ENCODE data around the gene ACVR2A. TPM values are rescaled to one million over a fixed set of nuclear protein-coding genes. Genes with fewer than 3 reads are reported as not detected.

Gene ACVR2A
- total RNA-seq, 1 experiment from 2014 or later = 13.4 TPM

DNA sequence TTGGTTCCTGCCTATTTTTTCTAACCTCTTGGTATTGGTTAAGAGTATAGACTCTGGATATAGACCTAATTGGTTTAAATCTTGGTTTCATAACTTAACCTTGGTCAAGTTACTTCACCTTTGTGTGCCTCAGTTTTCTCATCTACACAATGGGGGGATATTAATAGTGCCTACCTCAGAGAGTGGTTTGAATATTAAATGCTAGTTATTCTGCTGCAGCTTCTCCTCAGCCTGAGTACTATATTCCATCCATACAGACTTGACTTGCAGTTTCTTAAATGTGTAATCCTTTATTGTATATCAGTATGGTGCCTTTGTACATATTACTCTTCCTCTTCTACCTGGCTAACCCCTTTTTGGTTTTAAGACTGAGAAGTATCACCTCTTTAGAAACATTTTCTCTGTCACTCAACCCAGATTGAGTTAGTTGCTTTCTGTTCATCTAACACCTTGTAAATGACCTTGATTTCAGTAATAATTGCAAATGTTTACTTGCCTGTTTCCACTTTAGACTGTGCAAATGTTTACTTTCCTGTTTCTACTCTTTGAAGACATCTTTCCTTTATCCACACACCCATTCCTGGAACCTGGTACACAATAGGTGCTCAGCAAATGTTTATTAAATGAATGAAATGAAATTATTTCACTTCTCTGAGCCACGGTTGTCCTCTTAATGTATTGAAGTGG lies 6.6 kb downstream of the ACVR2A start:
- Histone ChIP-seq H3K23me2 (ENCODE audit: insufficient read length, low read depth, low read length, poor library complexity, severe bottlenecking) (no peaks in the 10 kb centered on the region), H2BK20ac (ENCODE audit: low read depth, low read length, poor library complexity, severe bottlenecking) (no peak overlapping the region), H3K79me2 (ENCODE audit: insufficient read depth, low read length) (peaks cover 19% of the 10 kb centered on the region; the same call in 1 of the 2 replicates), H2BK15ac (ENCODE audit: low read depth, low read length) (no peak overlapping the region), H3K4ac (ENCODE audit: low read depth, low read length) (no peak overlapping the region), H3K27me3 (ENCODE audit: insufficient read depth, low read length) (no peaks in the 10 kb centered on the region), H4K91ac (ENCODE audit: insufficient read length, low read depth, low read length) (no peak overlapping the region), H3K9me3 (ENCODE audit: control insufficient read depth, low read depth, low read length) (no peaks in the 10 kb centered on the region), H2AK5ac (ENCODE audit: insufficient read length, low read length) (no peak overlapping the region), H2BK120ac (ENCODE audit: low read depth, low read length, poor library complexity, severe bottlenecking) (no peak overlapping the region), H3K23ac (ENCODE audit: insufficient read length, low read depth, low read length) (no peak overlapping the region), H3K18ac (ENCODE audit: insufficient read length, low read depth, low read length) (no peak overlapping the region), H3K56ac (ENCODE audit: insufficient read length, low read depth, low read length) (no peak overlapping the region), H2BK5ac (ENCODE audit: insufficient read length, low read length) (no peak overlapping the region), H4K5ac (ENCODE audit: insufficient read length, low read depth, low read length) (no peak overlapping the region), H3K79me1 (ENCODE audit: insufficient read depth, low read depth, low read length, poor library complexity, severe bottlenecking) (peaks cover under 1% of the 10 kb centered on the region), H4K8ac (replicated peaks; ENCODE audit: insufficient read length, low read depth, low read length) (no peak overlapping the region), H3K4me1 (ENCODE audit: insufficient read depth, low read length) (peaks cover 6% of the 10 kb centered on the region; the same call in 1 of the 2 replicates), H4K20me1 (ENCODE audit: control insufficient read depth, insufficient read depth, insufficient read length) (no peaks in the 10 kb centered on the region), H3K4me2 (ENCODE audit: insufficient read depth, insufficient read length, low read length) (no peak overlapping the region), H3T11ph (ENCODE audit: low read length) (no peak overlapping the region), H3K9ac (ENCODE audit: extremely low read depth, insufficient read length, low read length) (no peak overlapping the region), H2AFZ (ENCODE audit: low read length) (no peak overlapping the region), H2BK12ac (ENCODE audit: insufficient read length, low read depth, low read length) (no peak overlapping the region), H3K27ac (ENCODE audit: insufficient read length, low read depth, low read length) (no peak overlapping the region), H3K14ac (ENCODE audit: insufficient read depth, low read length) (no peak overlapping the region)
- H3K9me3 Mint-ChIP-seq = no peaks in the 10 kb centered on the region
- H3K4me3 Mint-ChIP-seq = no peak overlapping the region
- peaks cover 31 to 33% of the 10 kb centered on the region in 2 experiments for H3K4me1 Mint-ChIP-seq
- H3K27ac Mint-ChIP-seq = no peak overlapping the region; a peak in 2 of 7 replicates
- DNase-seq = no peak
- WGBS (ENCODE audit: extremely low coverage, insufficient read length, low lambda C conversion rate) = no CpG with 5 or more reads among the region's 1 CpG
- TF ChIP-seq CTCF (conservative IDR thresholded peaks at IDR 0.05) = no peak
- no peaks in the 10 kb centered on the region for H3K27me3 Mint-ChIP-seq (ENCODE audit: low read depth)
- no peaks in the 10 kb centered on the region for H3K36me3 Mint-ChIP-seq (ENCODE audit: insufficient read depth in 1 of 3, low read depth in 3 of 3)

Data from H9 (cell line).